Stimulated activated CD8-positive, alpha-beta memory T cell treated with anti-CD3 and anti-CD28 coated beads, Interleukin-12 subunit alpha, Interleukin-12 subunit beta, amount 100 ng/mL, for 1 hour (primary cell): Measurements from ENCODE around the gene DCUN1D2.
"Not testable (repeated sequence)": the region's sequence is repeated elsewhere in the genome, so short reads cannot be mapped to it uniquely, and the experiment has no call there.

ENCODE experiments used
- DNase-seq: peaks from one replicate; pipeline ENCODE4 v3.0.0-alpha.2; 2020; ENCODE audit warnings: low read depth

Gene DCUN1D2

GRCh38 chr13:113464476-113464875 is 26.0 kb downstream of the DCUN1D2 start:
- no peak for DNase-seq

DNA sequence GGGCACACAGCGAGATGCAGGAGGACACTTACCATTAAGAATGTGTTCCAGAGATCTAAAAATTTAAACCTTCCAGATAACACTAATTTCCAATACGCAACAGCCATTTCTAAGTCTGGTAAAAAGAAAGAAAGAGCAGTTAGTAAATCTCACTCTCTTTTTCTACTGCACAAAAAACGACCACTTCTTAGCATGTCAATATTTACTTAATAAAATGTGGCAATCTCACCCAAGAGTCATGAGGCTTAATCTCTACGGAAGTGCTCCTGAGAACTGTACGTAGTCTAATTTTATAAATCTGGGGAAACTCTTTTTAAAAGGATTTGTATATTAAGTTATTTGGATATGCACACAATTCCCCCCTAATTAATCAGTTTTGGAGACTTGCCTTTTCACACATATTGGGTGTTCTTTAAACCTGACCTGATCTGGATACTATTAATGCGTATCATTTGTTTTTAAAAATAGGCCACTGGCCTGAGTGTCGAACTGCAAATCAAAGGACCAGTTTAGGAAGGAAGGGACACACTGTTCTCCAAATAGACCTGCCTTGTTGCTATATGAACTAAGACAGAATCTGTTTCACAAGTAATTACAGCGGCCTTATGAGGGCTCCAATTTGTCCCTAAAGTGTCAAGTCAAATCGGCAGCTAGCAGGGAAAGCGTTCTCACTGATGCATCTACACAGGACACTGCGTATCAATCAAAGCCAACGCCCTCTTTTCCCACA is 29.3 kb downstream of the DCUN1D2 start:
- no peak for DNase-seq

DNA sequence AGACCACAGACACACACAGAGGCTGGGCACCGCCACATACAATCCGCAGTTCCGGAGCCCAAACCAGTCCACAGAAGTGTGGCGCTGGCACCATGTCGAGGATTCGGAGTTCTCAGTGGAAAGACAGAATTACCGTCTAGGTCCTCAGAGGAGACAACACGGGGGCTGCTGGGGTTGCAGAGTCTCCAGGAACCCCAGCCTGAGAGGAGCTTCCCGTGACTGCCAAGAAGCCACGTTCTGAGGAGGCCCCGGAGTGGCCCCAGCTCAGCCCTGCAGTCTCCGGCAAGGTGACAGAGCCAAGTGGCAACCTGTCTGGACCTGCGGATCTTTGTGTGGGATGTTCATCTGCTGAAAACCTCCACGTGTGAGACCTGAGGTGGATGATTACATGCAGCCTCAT is 29.9 kb downstream of the DCUN1D2 start:
- no peak for DNase-seq

GRCh38 chr13:113460064-113460555 is 30.4 kb downstream of the DCUN1D2 start:
- DNase-seq, result no peak

- DNase-seq, result no peak
Measured at GRCh38 chr13:113458253-113459065, 32.1 kb downstream of the DCUN1D2 start.

GRCh38 chr13:113457510-113457909 is 33.0 kb downstream of the DCUN1D2 start:
- no peak for DNase-seq

GRCh38 chr13:113456116-113456702 is 34.3 kb downstream of the DCUN1D2 start:
- no peak for DNase-seq

DNA sequence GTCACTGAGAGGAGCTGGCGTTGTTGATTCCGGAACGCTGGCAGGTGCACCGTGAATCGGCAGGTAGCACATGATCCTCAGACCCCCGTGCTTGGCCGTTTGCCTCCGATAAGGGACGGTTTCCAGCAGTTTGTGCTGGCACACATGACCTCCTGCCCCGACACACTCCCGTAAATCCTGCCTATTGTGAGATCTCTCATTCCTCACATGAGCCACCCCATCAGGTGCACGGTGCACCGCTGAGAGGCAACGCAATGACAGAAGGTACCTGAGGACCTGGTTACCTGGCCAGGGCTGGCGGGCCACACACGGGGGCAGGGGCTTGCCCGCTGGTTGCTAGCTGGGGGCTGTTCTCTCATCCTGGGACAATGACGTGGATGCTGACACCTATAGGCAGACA is 35.1 kb downstream of the DCUN1D2 start:
- no peak for DNase-seq

DNA sequence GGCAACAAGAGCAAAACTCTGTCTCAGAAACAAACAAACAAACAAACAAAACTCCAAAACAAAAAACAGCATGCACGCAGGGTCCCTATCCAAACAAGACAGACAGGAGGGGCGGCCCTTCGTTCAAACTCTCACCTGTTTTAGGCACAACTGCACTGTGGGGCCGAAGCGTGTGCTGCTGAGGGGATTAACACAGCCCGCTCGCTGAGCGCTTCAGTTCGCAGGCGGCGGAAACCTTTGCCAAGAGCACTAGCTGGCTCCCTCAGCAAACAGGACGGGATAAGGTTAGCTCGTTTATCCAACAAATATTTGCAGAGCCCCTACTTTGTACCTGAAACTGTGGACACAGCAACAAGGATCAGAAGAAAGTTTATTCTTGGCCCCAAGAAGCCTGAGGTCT is 35.6 kb downstream of the DCUN1D2 start:
- no peak for DNase-seq

DNA sequence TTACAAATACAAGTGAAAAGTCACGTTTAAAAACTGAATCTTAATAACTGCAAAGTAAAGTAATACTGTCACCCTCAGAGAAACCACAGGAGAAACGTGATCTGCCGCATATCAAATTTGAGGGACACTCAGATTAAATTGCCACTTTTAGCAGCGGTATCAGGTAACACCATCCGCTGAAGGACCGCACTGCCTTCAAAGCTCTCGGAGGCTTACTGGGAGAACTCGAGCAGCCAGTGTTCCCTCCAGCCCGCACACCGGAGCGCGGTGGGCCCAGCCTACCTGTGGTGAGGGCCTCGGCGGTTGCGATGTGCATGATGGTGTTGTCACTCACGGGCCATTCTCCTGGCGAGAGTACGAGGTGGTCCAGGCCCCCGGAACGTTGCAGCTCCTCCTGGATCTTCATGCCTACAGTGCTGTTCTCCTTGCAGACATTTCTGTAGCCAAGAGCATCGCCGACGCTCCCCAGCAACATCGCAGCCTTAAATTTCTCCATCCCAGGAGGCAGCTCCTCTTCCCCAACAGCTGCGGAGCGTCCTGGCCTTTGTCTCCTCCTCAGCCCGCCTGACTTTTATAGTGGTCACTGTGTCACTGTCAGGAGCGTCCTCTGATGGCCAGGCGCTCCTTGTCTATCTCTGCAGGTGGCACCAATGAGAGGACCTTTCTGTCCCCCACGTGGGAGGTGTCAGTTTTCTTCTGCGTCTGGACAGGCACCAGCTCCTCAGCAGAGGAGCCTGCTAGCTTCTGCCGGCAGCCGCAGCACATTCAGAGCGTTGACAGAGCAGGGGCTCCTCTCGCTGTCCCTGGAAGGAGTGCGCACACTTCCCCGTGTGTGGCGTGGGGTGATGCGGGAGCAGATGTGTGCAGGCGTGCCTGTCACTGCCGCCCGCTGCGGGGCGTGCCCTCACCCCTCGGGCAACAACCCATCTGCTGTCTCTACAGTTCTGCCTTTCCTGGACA is 37.3 kb downstream of the DCUN1D2 start, which contains the start of gene ADPRHL1:
Gene ADPRHL1, minus strand, starts transcription at position 547 of the 960 bp plus-strand sequence. Its CDS starts 51 bp downstream, at position 496.
- DNase-seq, result no peak

DNA sequence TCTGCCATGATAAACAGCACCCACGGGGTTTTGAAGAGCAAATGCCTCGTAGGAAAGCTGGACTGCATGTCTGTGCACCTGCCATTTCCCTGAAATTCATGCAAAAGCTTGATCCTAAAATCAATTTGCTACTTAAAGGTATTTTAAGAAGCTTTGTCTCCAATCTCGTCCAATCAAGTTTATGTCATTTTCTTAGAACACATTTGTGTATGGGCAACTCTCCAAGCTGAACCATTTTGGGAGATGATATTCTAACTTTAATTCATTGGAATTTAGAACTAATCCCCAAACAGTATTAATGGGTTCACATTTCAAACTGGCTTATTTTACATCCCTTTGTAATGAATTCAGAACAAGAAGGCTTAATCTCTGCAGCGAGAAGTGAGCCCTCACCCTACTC is 38.0 kb downstream of the DCUN1D2 start:
- no peak for DNase-seq

DNA sequence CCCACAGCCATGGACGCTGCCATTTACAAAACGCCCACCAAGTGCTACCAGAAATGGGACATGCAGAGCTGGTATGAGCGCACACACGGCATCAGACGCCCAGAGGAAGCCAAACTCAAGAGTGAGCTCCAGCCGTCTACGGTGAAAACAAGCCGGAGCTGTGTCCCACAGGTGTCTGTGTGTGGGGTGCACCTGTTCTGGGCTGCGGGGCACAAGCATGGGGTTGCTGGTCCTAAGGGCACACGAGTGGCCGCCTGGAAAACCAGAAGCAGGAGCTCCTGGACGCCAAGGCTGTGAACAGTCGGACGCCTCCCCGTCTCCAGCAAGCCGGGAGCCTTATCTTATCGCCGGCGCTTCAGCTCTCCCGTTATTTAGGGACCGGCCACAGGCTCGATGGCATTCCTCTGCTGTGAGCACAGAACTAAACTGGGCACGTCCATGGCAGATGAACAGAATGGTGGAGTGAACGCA is 38.5 kb downstream of the DCUN1D2 start:
- no peak for DNase-seq

DNA sequence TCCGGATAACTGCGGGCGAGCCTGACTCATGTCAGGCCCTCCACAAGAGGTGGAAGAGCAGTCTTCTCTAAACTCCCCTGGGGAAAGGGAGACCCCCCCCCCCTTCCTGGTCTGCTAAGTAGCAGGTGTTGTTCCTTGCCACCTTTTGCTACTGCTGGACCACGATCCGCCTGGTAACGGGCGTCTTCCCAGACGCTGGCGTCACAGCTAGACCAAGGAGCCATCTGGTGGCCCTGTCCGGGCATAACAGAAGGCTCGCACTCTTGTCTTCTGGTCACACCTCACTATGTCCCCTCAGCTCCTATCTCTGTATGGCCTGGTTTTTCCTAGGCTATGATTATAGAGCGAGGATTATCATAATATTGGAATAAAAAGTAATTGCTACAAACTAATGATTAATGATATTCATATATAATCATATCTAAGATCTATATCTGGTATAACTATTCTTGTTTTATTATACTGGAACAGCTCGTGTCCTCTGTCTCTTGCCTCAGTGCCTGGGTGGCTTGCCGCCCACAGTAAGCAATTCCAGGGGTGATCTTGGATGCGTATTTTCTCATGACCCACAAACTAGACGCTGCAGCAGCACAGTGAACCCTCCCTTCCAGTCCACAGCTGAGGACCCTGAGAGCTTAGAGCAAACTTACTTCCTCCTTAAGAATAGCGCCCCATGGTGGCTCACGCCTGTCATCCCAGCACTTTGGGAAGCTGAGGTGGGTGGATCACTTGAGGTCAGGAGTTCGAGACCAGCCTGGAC is 39.5 kb downstream of the DCUN1D2 start:
- not testable (repeated sequence) for DNase-seq

GRCh38 chr13:113450348-113450744 is 40.2 kb downstream of the DCUN1D2 start:
- DNase-seq, result not testable (repeated sequence)

DNA sequence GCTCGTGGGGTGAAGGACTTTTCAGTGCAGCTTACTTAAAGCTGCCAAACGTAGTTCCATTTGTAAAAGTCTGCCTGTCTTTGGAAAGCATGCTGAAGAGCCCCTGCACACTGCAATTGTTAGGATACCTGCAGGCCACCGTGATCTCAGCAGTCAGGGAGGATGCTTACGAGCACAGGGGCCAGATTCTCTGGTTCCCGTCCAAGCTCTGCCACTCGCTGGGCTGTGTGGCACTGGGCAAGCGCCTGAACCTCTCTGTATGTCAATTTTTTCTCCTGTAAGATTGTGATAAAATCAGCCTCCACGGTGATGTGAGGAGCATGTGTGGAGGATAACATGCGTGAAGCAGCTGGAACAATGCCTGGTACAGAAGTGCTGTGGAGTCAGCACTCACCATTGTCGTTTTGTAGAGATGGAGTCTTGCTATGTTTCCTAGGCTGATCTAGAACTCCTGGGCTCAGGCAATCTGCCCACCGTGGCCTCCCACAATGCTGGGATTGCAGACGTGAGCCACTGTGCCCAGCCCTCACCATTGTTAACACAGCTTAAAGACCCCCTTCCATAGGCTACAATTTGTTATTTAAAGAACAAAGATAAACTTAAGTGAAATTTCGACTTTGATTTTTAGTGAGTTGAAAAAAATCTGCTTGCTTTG is 40.7 kb downstream of the DCUN1D2 start:
- no peak for DNase-seq

GRCh38 chr13:113448885-113449692 is 41.4 kb downstream of the DCUN1D2 start:
- peak; percentile 3 for DNase-seq

- no peak for DNase-seq
Measured at GRCh38 chr13:113448545-113448884, 42.0 kb downstream of the DCUN1D2 start.

DNA sequence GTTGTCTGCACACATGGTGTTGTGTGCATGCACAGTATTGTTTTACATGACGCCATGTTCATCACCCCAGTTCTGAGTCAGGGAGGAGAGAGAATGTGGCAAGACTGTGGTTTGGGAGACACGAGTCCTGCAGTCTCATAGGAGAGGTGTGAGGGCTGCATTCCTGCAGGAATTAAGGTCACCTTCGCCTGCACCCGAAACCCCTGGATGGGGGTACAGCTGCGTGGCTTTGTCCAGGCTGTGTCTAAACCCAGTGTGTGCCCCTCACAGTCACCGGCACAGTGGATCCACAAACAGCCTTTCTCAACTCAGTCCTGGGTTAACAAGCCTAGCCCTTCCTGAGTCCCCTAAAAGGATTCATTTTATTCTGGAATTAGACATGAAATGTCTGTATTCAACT is 42.9 kb downstream of the DCUN1D2 start:
- no peak for DNase-seq

DNA sequence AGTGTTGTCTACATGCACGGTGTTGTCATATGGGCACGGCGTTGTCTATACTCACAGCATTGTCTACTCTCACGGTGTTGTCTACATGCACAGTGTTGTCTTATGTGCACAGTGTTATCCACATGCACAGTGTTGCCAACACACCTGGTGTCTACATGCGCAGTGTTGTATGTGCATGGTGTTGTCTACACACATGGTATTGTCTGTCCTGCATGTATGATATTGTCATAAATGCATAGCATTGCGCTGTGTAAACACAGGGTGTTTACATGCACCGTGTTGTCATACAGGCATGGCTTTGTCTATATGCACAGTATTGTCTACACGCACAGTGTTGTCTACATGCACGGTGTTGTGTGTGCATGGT is 44.0 kb downstream of the DCUN1D2 start:
- DNase-seq, result no peak
